ENCODE data around the gene KCNMA1. TPM values are rescaled to one million over a fixed set of nuclear protein-coding genes. Genes with fewer than 3 reads are reported as not detected.
A peak's percentile ranks its signal among the peaks of the same experiment; 100 is the strongest.

Gene KCNMA1
- total RNA-seq, 1 donor from 2014 or later = 15.8 TPM

DNA sequence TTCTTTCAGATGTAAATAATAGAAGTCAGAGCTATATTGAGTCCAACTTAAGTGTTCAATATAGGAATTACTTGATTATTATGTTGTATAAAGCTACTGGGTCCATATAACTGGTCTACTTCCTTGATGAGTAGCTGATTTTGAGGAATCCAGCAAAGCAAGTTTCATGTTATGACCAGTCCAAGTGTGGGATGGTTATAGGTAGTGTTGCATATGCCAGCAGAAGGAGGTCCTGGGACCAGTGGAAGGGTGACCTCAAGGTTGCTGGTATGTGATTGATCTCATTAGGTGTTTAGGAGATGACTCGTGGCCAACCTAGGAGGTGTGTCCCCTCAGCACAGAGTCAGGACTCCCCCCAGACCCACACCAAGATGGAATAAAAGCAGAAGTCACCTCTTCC is 551.5 kb downstream of the KCNMA1 start:
- peak; percentile 80 for DNase-seq (ENCODE audit: low read depth)
- Histone ChIP-seq H3K4me3 (ENCODE audit: low read depth, low read length) (no peak overlapping the region), H3K27me3 (ENCODE audit: control insufficient read depth, insufficient read depth, low read length) (no peaks in the 10 kb centered on the region), H3K36me3 (ENCODE audit: control insufficient read depth, insufficient read depth, low read length) (no peaks in the 10 kb centered on the region)
- FAIRE-seq = no peak
- TF ChIP-seq, protein P1, sequence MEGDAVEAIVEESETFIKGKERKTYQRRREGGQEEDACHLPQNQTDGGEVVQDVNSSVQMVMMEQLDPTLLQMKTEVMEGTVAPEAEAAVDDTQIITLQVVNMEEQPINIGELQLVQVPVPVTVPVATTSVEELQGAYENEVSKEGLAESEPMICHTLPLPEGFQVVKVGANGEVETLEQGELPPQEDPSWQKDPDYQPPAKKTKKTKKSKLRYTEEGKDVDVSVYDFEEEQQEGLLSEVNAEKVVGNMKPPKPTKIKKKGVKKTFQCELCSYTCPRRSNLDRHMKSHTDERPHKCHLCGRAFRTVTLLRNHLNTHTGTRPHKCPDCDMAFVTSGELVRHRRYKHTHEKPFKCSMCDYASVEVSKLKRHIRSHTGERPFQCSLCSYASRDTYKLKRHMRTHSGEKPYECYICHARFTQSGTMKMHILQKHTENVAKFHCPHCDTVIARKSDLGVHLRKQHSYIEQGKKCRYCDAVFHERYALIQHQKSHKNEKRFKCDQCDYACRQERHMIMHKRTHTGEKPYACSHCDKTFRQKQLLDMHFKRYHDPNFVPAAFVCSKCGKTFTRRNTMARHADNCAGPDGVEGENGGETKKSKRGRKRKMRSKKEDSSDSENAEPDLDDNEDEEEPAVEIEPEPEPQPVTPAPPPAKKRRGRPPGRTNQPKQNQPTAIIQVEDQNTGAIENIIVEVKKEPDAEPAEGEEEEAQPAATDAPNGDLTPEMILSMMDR (IDR thresholded peaks at IDR 0.05; ENCODE audit: insufficient read depth, low read length, severe bottlenecking) = no peak

DNA sequence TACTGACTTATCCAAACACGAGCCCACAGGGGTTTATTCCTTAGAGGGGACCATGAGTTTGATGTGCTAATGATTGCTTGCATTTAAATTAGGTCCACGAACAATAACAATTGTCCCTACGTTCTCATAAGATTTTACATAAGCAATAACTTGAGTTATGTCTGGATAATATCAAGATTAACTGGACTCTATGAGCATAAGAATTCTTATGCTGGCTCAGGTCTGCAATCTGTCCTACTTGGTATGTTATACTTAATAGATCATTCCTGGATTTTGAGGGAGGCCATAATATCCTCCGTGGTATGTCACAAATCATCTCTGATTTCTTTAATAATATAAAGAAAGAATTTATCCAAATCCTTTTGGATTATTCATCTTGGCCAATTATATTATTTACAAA is 552.3 kb downstream of the KCNMA1 start:
- Histone ChIP-seq H3K4me3 (ENCODE audit: low read depth, low read length) (no peak overlapping the region), H3K36me3 (ENCODE audit: control insufficient read depth, insufficient read depth, low read length) (no peaks in the 10 kb centered on the region), H3K27me3 (ENCODE audit: control insufficient read depth, insufficient read depth, low read length) (no peaks in the 10 kb centered on the region)
- FAIRE-seq (no peak), DNase-seq (ENCODE audit: low read depth) (no peak)
- TF ChIP-seq, protein P1 (IDR thresholded peaks at IDR 0.05; ENCODE audit: insufficient read depth, low read length, severe bottlenecking) = no peak

DNA sequence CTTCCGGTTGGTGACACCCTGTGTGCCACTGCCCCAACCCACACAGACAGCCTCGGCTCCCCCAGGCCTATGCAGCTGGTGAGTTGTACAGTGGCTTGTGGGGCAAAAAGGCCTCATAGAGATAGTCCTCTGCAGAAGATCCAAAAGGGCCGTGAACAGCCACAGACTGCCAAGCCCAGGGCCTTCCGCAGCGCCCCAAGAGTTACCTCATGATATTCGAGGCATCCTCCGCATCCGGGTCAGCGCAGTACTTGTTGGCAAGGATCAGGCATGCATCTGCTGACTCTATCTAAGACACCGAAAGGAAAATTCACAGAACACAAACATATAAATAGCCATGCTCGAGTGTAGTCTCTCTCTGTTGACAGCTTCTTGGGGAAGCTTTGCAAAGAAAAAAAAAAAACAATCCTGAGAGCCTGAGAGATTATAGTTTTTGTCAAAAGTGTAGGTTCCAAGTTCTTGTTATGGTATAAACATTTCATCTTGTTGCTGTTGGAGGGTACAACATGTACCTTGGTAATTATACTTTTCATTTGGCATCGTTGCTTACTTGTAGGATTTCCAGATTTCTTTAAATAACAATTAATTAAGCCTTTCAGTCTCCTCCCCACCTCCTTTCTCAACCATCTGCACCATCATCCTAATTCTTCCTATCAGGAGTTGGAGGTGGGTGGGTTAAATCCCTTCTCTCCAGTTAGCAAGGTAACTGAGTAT is 553.0 kb downstream of the KCNMA1 start:
- Histone ChIP-seq H3K4me3 (ENCODE audit: low read depth, low read length) (no peak overlapping the region), H3K27me3 (ENCODE audit: control insufficient read depth, insufficient read depth, low read length) (no peaks in the 10 kb centered on the region), H3K36me3 (ENCODE audit: control insufficient read depth, insufficient read depth, low read length) (no peaks in the 10 kb centered on the region)
- DNase-seq (ENCODE audit: low read depth) (no peak), FAIRE-seq (no peak)
- TF ChIP-seq, protein P1 (IDR thresholded peaks at IDR 0.05; ENCODE audit: insufficient read depth, low read length, severe bottlenecking) = no peak

DNA sequence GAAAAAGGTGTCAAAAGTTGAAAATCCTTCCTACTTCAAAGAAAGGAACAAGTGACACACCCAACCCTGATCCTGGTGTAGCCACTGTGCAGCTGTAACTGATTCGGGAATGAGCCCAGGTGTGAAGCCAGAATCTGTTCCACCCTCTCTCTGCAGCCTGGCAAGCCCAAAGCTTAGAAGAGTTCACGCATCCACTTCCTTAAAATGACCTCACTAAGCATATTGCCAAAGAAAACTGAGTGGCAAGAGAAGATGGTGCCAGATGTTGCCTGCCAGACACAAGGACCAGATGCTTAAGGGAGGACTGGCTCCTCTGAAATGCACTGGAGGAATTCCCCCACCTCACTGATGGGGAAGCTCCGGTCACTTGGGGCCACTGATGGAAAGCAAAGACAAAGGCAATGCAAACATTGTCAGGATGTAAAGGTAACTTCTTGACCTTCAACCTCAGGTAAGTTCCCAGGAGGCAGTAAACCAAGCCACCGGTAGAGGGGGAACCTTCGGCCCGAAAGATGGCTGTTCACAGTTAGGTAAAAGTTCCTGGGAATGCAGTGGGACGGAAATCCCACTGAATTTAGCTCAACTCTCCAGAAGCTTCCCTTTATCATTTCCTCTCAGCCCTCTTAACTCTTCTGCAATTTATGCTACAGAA is 554.9 kb downstream of the KCNMA1 start:
- no peak for FAIRE-seq
- peak; percentile 4 for DNase-seq (ENCODE audit: low read depth)

DNA sequence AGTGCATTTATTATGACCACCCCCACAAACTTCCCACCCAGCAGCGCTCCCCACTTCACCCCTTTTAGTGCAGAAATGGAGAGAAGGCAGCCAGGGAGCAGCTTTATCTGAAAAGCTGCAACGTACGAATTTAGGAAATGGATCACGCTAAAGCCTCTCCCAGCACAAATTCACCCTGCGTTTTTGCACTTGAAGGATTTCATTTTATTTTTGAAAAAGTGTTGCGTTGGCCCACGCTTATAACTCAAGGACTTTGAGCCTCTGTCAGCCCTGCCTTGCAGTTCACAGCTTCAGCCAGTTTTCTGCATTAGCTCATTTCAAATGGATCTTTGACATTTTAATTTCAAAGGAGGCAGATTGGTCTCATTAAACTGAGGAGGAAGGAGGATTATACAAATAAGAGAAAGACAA is 556.1 kb downstream of the KCNMA1 start:
- TF ChIP-seq, protein P1 (IDR thresholded peaks at IDR 0.05; ENCODE audit: insufficient read depth, low read length, severe bottlenecking) = no peak

More for the DNA sequence above, 554.9 kb downstream of the KCNMA1 start:
- H3K36me3 ChIP-seq (ENCODE audit: control insufficient read depth, insufficient read depth, low read length) = no peaks in the 10 kb centered on the region
- TF ChIP-seq, protein P1 (IDR thresholded peaks at IDR 0.05; ENCODE audit: insufficient read depth, low read length, severe bottlenecking) = peak; percentile 37
- no peaks in the 10 kb centered on the region for H3K27me3 ChIP-seq (ENCODE audit: control insufficient read depth, insufficient read depth, low read length)
- no peak overlapping the region for H3K4me3 ChIP-seq (ENCODE audit: low read depth, low read length)

More for the DNA sequence above, 556.1 kb downstream of the KCNMA1 start:
- FAIRE-seq (no peak), DNase-seq (ENCODE audit: low read depth) (no peak)
- no peaks in the 10 kb centered on the region for H3K36me3 ChIP-seq (ENCODE audit: control insufficient read depth, insufficient read depth, low read length)
- H3K27me3 ChIP-seq (ENCODE audit: control insufficient read depth, insufficient read depth, low read length) = no peaks in the 10 kb centered on the region
- no peak overlapping the region for H3K4me3 ChIP-seq (ENCODE audit: low read depth, low read length)

All from bronchial epithelial cell (primary cell).